ENCODE measurements around the gene SRMS. TPM values are rescaled to one million over a fixed set of nuclear protein-coding genes. Genes with fewer than 3 reads are reported as not detected.

SRMS gene
- total RNA-seq, 1 donor from 2014 or later, result not detected

DNA sequence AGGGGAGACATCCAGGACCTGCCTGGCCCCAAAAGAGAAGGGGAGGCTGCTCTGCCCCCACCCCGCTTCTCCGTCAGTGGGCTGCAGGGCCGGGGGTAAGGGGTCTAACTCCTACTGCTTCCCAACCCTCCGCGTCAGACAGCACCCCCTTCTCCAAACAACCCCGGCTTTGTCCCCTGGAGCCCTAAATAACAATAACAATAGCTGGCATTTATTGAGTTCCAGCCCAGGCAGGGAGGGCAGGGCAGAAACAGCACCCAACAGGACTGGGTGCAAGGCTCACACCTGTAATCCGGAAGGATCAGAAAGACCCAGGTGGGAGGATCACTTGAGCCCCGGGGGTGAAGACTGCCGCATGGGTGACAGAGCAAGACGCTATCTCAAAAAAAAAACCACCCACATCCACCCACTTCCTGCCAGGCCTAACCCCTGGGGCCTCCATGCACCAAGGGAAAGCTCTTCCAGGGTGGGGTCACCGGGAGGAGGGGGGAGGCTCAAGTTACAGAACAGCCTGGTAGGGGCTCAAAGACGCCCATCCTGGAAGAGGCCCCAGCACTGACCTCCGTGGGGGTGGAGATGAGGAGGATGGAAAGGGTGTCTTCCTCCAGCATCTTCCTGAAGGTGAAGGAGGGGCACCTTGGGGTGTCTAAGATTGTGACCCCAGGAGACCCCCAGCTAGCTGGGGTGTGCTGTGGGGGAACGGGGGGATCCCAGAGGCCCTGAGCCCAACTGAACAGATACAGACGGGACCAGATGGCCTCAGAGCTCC, 5.1 kb upstream of the SRMS start:
- no peak for DNase-seq

DNA sequence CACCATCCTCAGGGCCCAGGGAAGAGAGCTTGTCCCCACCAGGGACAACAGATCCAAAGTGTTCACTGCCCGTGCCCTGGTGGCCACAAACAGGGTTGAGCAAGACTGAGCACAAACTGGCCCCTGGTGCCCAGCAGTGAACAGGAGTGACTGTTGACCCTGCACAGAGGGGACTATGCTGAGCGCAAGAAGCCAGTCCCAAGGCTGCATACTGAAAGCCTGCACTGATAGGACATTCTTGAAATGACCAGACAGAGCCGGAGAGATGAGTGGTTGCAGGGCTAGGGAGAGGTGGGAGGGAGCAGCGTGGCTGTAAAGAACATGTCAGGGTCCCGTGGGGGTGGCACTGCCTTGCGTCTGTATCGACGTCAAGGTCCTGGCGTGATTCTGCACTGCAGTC, 3.5 kb upstream of the SRMS start:
- no peak for DNase-seq

- DNase-seq, result no peak
These were observed 2.2 kb upstream of the SRMS start for GRCh38 chr20:63549679-63550282.

DNA sequence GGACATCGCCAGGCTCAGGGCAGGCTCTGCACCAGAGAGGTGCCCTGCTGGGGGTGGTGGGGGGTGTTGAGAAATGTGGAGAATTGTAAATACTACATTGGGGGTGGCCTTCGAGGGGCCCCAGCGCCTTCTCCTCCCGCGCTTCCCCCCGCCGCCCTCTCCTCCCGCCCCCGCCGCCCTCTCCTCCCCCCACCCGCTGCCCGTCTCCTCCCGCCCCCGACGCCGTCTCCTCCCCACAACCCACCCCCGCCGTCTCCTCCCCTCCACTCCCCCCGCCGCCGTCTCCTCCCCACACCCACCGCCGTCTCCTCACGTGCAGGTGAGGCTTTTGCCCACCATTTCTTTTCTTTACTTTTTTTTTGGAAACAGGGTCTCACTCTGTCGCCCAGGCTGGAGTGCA, 1.5 kb upstream of the SRMS start:
- DNase-seq, result no peak

GRCh38 chr20:63548542-63548941, 993 bp upstream of the SRMS start:
- DNase-seq, result no peak

GRCh38 chr20:63546956-63547724, 409 bp downstream of the SRMS start:
- DNase-seq, result no peak

- DNase-seq, result no peak
These were observed 1.1 kb downstream of the SRMS start for GRCh38 chr20:63546256-63546955.

- no peak for DNase-seq
These were observed 1.7 kb downstream of the SRMS start for GRCh38 chr20:63545814-63546213.

DNA sequence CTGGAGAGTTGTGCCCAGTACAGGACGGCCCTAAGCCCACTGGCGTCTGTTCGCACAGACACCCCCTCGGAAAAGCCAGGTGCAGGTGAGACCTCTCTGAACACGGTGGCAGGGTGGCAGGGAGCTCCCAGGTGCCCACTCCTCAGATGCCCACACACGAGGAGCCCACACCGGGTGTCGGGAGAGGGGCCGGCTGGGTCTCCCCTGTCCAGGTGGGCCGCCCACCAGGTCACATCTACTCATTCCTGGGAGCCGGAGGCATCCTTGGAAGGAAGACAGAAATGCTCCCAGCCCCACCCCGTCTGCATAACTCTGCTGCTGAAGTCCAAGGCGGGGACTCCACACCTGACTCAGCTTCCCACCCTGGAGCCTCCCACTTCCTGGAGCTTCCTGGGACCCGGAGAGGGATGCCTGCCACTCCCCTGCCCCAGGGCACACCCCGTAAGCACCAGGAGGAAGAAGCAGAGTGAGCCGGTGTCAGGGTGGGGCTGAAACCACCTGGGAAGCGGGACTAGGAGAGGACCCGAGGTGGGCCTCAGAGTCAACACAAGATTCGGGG, 2.5 kb downstream of the SRMS start:
- DNase-seq, result no peak

DNA sequence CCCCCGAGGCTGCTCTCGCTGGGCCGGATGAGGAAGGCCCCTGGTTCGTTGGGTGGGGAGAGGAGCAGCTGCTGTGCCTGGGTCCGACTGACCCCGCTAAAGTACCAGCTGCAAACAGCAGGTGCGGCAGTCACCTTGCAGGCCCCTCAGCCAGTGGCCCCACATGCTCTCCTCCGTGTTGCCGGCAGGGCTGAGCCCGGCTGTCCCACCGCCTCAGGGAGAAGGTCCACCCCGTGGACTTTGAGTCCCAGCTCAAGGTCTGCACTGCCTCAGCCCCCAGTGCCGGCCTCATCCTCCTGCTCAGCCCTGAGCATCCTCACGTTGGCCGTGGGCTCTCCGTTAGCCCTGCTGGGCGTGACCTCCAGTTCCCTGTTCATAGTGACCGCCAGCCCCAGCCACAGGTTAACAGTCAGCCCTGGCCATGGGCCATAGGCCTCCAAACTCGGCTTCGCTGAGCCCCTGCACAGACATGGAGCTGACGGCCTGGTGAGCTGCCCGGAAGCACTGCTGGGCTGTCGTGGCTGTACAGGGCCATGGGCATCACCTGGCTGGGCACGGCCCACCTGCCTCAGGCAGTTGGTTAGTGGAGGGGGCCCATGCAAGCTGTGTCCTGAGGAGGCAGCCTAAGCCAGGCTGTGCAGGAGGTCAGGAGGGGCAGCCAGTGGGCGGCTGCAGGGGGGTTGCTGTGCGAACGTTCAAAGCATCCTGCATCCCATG, 3.1 kb downstream of the SRMS start:
- no peak for DNase-seq

DNA sequence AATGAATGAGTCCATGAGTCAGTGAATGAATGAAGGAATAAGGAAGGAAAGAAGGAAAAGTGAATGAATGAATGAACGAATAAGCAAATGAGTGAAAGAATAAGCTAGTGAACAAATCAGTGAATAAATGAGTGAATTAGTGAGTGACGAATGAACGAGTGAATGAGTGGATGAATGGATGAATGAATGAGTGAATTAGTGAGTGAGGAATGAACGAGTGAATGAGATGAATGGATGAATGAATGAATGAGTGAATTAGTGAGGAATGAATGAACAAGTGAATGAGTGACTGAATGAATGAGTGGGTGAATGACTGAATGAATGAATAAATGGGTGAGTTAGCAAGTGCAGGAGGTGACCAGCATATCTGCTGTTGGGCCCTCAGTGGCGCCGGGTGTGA, 3.8 kb downstream of the SRMS start:
- DNase-seq, result no peak

- no peak for DNase-seq
These were observed 4.4 kb downstream of the SRMS start for GRCh38 chr20:63543131-63543530.

DNA sequence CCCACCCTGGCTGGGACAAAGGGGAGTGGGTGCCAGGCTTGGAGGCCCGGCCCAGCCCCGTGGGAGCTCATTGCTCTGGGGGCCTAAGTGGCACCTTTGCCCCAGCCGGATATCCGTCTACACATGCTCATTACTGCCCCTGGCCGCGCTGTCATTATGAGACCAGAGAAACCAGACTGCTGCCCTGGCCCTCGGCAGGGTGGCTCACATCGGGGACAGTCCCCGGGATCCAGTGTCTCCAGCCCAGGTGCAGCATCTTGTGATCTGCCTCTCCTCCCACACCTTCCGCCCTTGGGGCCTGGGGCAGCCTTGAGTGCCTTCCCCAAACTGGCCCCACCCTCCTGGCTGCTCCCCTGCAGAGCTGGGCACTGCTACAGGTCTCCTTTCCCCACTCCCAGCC, 4.9 kb downstream of the SRMS start:
- DNase-seq, result no peak

DNA sequence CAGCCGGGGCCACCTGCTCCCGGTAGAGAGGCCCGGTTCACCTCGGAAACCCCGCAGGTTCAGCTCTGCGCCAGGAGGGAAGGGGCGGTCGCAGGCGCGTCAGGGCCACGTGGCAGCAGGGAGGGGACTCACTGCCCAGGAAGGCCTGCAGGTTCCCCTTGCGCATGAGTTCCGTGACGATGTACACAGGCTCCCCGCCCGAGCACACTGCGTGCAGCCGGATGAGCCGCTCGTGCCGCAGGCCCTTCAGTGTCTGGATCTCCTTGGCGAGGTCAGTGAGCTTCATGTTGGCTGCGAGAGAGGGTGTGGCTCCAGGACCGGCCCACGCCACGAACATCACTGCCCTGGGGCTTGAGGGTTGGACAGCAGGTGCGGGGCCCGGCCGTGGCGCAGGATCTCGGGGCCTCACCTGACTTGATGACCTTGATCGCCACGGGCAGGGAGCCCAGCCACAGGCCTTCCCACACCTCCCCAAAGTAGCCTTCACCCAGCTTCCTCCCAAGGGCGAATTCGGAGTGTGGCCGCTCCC, 5.5 kb downstream of the SRMS start:
- DNase-seq, result no peak

DNA sequence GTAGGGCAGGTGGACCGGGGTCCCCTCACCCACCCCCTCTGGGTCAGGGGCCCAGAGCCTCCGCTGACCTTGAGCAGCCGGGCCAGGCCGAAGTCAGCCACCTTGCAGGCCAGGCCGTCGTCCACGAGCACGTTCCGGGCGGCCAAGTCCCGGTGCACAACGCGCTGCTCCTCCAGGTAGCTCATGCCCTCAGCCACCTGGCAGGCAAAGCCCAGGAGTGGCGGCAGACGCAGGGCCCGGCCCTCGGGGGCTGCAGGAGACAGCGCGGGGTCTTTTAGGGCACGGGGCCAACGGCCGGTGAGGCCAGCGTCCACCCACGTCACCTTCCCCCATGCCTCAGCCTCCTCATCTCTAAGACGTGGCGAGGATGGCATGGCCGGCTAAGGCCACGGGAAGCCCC, 6.2 kb downstream of the SRMS start:
- DNase-seq, result no peak

DNA sequence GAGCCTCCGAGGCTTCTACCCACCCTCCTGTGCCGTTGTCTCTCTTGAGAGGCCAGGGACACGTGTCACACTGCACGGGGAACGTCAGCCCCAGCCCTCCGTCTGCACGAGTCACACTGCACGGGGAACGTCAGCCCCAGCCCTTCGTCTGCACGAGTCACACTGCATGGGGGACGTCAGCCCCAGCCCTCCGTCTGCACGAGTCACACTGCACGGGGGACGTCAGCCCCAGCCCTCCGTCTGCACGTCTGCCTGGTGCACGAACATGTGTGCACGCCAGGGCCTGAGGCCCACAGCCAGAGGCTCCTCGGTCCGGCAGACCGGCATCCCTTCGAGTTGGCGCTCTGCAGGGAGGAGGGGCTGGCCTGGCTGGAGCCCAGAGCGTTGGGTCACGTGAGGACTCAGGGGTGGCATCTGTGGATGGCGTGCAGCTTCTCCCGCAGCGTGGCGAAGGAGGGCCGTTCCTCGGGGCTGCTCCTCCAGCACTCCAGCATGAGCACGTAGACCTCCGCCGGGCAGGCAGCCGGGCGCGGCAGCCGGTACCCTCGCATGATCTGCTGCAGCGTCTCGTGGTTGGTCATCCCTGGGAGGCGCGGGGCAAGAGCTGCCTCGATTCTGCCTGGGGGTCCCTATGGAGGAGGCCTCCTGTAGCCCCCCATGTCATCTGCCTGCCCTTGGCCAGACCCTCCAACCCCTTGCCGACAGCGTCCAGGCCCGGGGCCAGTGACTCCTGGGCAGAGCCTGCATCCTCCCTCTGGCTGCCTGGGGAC, 6.9 kb downstream of the SRMS start:
- no peak for DNase-seq

- no peak for DNase-seq
These were observed 7.8 kb downstream of the SRMS start for GRCh38 chr20:63539441-63540370.

DNA sequence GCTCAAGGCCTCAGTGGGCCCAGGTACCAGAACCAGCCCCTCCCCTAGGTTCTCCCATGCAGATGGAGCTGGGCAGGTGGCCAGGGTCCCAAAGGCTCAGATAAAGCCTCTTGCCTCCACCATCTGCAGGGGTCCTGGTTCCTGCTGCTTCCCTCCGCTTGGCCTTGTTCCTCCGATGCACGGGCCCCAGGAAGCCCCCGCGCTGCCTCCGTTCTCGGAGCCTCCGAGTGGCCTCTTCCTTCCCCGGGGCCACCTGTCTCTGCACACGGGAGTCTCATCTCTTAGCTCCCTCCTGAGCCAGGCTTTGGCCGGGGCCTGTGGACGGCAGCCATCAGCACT, 8.5 kb downstream of the SRMS start:
- no peak for DNase-seq

DNA sequence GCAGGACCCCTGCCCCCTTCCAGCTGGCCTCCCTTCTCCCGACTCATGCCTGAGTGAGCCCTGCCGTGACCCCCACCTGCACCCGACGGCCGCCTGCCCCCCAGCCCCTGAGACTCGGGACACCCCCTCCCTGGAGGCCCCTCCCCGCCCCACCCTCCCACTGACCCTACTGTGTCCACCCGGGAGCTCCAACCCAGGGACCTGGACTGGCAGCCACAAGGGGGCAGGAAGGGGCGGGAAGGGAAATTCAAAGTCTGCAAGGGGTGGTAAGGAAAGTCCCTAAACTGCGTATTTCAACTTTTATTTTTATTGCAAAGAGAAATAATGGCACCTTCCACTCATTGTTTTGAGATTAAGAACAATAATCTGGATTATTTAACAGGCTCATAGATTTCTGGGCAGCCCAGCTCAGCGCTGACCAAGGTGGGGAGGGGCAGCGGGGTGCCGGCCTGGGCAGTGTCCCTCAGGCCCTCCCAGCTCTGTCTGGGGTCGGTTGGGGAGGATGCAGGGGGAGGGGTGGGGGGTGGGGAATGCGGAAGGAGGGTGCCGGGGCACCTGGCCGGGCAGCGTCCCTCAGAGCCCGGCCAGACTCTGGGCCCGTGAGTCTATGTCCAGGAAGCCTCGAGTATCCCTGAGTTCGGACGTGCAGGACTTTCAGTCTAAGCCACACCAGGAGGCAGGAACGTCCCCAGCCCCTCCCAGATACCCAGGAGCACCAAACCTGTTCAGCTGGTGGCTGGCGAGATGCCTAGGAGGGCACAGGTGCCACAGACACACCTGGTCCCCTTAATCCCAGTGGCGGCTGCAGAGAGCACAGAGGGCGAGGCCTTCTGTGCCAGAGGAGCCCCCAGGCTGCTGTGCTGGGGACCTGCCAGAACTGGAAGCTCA, 9.1 kb downstream of the SRMS start:
- peak; percentile 47 for DNase-seq
